NOMO-1 treated with dmso at 0.1 percent for 144 hours (cell line): ENCODE results near the gene FAM72A.
"Not testable (repeated sequence)": the region's sequence is repeated elsewhere in the genome, so short reads cannot be mapped to it uniquely, and the experiment has no call there.

Source experiments
- DNase-seq: peaks from one replicate; lab custom pipeline; 2025; ENCODE audit not compliant: unreplicated experiment; lab: John Stamatoyannopoulos, UW

The FAM72A gene

GRCh38 chr1:206215600-206216392 lies 13.2 kb upstream of the FAM72A start:
- DNase-seq, result not testable (repeated sequence)

DNA sequence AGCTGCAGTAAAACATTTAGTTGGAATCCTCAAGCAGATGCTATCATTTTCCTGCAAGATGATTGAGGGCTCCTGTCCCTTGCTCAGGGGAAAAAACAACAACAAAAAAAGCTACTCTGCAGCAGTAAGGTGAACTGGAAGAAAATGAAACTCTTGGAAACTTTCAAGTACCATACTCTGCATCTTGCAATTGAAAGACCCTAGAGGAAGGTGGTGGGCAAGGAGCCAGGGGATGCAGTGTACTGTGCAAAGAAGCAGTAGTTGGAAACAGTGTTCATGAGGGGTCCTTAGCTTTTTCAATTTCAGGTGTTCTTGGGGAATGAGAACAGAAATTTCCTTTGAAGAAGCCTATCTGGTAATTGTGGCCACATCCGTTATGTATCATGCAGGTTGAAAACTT lies 8.2 kb upstream of the FAM72A start:
- not testable (repeated sequence) for DNase-seq

- DNase-seq, result not testable (repeated sequence)
Observed at GRCh38 chr1:206205569-206205968, 2.9 kb upstream of the FAM72A start.

GRCh38 chr1:206204871-206205270 lies 2.2 kb upstream of the FAM72A start:
- not testable (repeated sequence) for DNase-seq

- DNase-seq, result not testable (repeated sequence)
Observed at GRCh38 chr1:206204159-206204511, 1.5 kb upstream of the FAM72A start.

DNA sequence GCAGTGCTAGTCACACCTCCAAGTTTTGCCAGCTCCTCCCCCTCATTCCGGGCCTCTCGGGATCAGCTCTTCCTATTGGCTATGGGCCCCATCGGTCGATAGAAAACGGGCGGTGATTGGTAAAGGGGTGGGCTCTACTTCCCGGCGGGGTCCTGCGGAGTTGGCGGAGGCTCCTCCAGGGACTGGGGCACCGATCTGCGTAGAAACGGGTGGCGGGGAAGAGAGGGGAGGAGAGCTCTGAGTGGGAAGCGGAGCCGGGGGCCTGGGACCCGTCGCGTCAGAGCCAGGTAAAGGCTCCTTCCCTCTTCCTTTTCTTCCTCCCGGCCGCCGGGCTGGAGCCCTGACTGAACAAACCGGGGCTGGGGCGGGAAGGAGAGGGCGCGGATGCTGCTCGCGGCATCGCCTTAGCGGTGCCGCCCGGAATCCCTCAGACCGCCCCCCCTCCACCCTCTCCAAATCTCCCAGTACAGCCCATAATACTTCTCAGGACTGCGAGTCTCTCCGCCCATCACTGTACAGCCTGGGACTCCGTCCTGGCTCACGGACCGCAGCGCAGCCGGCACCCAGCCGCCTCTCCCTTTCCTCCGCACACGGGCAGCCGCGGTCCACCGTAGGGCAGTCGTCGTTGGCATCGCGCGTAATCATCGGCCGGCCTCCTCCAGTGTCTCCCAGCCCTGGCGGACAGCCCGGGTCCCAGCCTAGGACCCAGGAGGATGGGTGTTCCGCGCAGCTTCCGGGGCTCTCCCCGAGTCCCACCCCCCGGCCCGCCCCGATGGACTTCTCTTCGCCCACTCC lies 922 bp upstream of the FAM72A start, which contains the start of gene SRGAP2:
Gene SRGAP2 (plus strand): TSS at position 178 of the 795 bp plus-strand sequence. CDS start 2,430 bp downstream, outside the sequence.
- DNase-seq, result not testable (repeated sequence)

DNA sequence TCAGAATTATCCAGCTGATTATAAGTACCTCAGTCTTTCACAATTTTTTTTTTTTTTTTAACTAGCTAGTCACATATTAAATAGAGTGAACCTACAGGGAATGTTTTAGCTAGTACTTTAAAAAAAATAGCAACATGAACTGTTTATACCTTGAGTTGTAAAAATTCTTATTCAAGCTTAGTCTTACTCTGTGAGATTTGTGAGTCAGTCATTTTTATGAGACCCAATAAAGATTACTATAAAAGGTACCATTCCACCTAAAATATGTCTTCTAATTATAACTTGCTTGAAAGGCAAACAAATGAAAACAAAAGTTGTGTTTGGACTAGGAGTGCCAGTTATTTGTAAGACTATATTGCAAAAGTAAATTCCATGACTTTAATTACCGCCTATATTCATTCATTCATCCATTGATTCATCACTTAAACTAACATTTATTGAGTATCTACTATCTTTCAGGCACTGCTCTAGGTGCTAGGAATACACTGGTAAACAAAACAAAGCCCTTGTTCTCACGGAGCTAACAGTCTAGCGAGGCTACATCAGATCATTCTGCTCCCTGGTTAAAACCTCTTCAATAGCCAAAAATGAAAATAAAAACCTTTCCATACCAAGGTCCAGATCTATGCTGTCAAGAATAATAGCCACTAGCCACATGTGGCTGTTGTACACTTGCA lies 5.8 kb downstream of the FAM72A start:
- DNase-seq, result not testable (repeated sequence)

DNA sequence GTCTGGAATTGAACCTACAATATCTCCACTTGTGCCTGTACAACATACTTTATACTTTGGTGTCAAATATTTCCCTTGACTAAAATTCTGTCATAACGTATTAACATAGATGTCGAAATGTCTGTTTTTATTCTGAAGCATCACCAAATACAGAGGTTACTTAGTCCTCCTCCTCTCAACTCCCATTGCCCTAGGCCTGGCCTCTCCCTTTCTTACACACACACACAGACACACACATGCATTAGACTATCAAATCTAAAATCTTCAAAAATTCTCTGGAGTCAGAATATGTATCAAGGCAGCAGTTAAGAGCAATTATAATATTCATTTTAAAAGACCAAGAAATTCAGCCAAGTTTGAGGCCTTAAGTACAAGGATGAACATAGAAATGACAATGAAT lies 7.5 kb downstream of the FAM72A start:
- DNase-seq, result not testable (repeated sequence)

- not testable (repeated sequence) for DNase-seq
Observed at GRCh38 chr1:206186826-206187225, 15.8 kb downstream of the FAM72A start.

DNA sequence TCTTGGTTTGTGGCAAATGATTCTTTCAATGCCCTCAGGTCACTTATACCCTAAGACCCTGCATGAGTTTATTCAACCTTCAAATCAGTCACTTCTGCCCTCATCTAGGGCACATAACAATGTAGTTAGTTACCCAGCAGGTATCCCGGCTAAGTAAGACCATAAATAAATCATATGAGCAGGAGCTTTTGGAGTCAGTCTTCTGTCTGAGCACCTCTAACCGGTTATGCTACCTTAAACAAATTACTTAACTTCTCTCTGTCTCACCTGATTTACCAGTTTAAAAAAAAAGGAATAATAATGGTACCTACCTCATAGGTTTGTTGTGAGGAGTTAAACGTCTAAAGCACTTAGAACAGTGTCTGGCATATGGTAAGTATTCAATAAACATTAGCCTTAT lies 16.9 kb downstream of the FAM72A start:
- DNase-seq, result not testable (repeated sequence)

DNA sequence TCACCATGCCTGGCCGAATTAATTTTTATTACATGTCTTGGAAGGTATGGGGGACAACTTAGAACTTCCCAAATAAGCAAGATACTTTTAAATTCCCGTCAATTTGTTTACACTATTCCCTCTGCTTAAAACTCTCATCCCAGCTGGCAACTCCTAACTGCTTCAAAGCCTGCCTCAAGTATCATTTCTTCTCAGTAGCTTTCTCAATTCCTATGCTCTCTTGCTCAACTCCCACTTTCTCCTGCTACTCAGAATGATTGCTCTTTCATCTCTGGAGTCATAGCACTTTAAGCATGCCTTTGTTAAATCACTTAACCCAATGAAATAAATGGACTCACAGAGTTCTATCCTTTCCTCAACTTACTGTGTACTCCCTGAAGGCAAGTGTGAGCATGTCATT lies 18.9 kb downstream of the FAM72A start:
- DNase-seq, result not testable (repeated sequence)

GRCh38 chr1:206182368-206183317 lies 20.0 kb downstream of the FAM72A start:
- DNase-seq, result not testable (repeated sequence)

DNA sequence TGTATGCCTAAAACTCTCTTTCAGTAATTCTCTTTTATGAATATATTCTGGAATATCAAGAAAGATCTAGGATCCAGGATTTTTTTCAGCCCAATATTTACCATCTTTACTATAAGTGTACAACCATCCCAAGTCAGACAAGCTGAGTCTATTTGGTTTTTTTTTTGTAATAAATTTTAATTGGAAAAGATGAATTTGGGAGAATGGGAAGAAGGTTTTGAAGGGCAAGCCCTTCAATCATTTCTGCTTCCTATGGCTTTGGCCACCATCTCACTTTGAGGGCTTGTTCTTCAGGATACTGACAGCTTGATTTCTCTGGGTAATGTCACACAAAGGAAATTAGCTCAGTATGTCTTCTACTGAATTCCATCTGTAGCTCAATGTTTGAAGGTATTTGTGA lies 23.0 kb downstream of the FAM72A start:
- DNase-seq, result not testable (repeated sequence)

DNA sequence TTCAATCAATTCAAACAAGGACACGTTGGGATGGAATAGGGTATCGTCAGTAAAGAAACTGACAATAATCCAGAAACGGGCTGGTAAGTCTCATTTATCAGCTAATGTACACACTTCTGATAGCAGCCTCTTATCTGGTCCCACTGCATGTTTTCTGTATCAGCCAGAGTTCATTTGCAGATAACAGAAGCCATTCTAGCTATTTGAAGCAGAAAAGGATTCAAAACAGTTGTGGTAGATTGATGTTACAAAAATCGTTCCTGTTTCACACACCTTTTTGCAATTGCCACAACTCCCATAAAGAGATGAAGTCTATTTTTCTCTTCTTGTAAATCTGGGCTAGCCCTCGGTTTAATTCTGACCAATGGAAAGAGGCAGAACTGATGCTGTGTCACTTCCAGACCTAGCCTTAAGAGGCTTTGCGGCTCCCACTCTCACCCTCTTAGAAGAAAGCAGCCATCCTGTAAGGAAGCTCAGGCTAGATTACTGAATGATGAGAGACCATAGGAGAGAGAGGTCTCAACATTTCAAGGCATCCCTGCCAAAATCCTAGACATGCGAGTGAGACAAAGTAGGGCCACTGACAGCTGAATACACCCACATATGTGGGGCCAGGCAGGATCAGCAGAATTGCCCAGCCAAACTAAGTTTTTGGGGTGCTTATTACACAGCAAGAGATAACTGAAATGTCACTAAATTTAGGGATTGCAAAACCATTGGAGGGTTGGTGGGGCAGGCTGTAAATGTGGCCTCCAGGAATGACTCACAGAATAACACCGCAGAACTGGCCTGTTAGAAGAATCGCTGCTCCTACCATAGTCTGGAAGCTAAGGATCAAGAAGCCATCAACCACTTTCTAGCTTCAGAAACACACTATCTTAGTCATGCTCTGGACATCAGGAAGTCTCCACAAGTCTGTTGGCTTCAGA lies 24.3 kb downstream of the FAM72A start:
- peak; percentile 59 for DNase-seq

DNA sequence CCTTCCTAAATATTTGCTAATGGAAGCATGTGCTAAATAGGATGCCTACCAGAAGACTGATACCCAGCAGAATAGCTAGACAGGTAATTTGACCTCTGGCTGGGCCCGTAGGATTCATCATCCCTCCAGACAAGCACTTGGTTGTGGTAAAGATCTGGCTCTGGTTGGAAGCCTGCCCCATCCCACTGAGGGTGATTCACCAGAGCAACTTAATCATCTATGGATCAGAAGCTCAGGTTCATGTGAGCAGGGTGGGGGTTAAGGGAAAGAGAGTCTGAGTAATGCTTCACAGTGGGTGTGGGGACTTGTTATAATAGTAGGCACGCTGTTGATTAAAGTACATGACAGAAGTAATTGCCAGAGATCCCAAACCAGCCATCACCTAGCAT lies 26.5 kb downstream of the FAM72A start:
- not testable (repeated sequence) for DNase-seq

DNA sequence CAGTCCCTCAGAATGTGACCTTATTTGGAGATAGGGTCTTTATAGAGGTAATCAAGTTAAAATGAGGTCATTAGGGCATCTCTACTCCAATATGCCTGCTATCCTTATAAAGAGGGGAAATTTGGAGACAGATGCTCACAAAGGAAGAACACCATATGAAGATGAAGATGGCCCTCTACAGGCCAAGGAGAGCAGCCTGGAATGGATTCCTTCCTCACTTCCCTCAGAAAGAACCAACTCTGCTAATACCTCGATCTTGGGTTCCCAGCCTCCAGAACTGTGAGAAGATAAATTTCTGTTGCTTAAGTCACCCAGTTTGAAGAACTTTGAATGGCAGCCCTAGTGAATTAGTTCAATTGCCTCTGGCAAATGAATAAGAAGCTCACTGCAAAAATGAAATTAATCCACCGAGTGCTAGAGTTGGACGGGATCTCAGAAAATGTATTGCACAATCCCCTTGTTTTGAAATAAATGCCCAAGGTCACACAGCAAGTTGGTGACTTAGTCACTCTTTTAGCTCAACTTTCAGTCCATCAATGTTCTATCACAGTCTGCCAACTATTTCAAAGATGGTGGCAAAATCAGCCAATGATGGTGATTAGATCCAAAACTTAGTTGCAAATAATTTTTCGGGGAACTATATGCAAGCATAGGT lies 27.1 kb downstream of the FAM72A start:
- peak; percentile 44 for DNase-seq

DNA sequence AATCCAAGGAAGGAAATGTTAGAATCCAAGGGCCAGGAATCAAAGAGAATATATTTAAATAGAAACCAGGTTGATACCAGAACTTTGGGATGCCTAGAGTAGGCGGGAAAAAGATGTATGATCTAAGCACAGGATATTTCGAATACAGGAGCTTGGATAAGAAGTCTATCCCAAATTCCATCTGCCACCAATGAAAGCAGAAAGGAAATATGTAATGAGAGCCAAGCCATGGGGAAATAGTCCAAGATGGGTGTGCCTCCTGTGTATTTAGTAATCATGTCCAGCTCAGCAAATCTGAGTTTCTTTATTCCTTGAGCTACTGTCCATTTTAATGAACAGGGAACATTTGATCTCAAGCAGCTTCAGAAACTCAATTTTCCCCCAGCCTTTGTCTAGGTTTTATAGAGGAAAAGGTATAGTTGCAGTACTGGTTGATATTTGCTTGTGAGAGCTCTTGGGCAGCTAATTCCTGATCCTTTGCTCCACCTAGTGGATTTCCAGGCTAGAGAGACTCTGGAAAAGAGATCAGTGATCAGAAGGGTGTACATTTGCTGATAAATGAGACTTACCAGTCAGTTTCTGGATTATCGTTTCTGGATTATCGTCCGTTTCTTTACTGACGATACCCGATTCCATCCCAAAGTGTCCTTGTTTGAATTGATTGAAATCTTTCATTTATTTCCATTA lies 28.3 kb downstream of the FAM72A start:
- DNase-seq, result not testable (repeated sequence)

GRCh38 chr1:206173110-206173719 lies 29.4 kb downstream of the FAM72A start:
- not testable (repeated sequence) for DNase-seq
